ACC112 (cell line): ENCODE data around the gene ICAM4.

Experiments
- H2AFZ ChIP-seq: fragments of 200-600 bp; sonication (generic); one replicate; pipeline ENCODE4 v1.6.0; 2017; ENCODE audit warnings: antibody characterized with exemption, low read length; ENCODE audit not compliant: unreplicated experiment
- H3K27ac ChIP-seq: fragments of 200-600 bp; sonication (generic); 2 replicates; pipeline ENCODE4 v1.5.1; 2014; ENCODE audit warnings: low read depth, mild to moderate bottlenecking, antibody characterized with exemption, low read length, moderate library complexity
- H3K27me3 ChIP-seq: fragments of 200-600 bp; sonication (generic); 2 replicates; pipeline ENCODE4 v1.6.1; 2014; ENCODE audit warnings: mild to moderate bottlenecking, antibody characterized with exemption, low read length, moderate library complexity, mixed read lengths; ENCODE audit not compliant: insufficient read depth
- H3K36me3 ChIP-seq: fragments of 200-600 bp; sonication (generic); 2 replicates; pipeline ENCODE4 v1.6.1; 2016; ENCODE audit warnings: mild to moderate bottlenecking, antibody characterized with exemption, low read length, moderate library complexity, mixed read lengths; ENCODE audit not compliant: insufficient read depth
- H3K4me1 ChIP-seq: fragments of 200-600 bp; sonication (generic); one replicate; pipeline ENCODE4 v1.6.1; 2016; ENCODE audit warnings: low read length, mixed read lengths; ENCODE audit not compliant: insufficient read depth, unreplicated experiment, control insufficient read depth
- H3K4me3 ChIP-seq: fragments of 200-600 bp; sonication (generic); 2 replicates; pipeline ENCODE4 v1.5.1; 2014; ENCODE audit warnings: mild to moderate bottlenecking, low read depth, low read length
- H3K79me2 ChIP-seq: fragments of 200-600 bp; sonication (generic); one replicate; pipeline ENCODE4 v1.6.0; 2016; ENCODE audit warnings: low read length; ENCODE audit not compliant: control insufficient read depth, unreplicated experiment, insufficient read depth

The ICAM4 gene

GRCh38 chr19:10291554-10292205 lies 4.9 kb downstream of the ICAM4 start:
- Histone ChIP-seq H3K27me3 (0 out of 2 replicates have a peak, but pooled peaks cover 3% of the 10 kb centered on the region), H3K4me3 (peak overlapping the region; percentile 85), H3K79me2 (no peaks in the 10 kb centered on the region), H3K36me3 (0 out of 2 replicates have a peak, but pooled peaks cover 3% of the 10 kb centered on the region), H3K4me1 (no peaks in the 10 kb centered on the region), H3K27ac (no peak overlapping the region), H2AFZ (peak overlapping the region; percentile 45)

- H3K79me2 ChIP-seq: no peaks in the 10 kb centered on the region
- H3K27me3 ChIP-seq: 0 out of 2 replicates have a peak, but pooled peaks cover 3% of the 10 kb centered on the region
- H3K4me3 ChIP-seq: peak overlapping the region; percentile 85
- 0 out of 2 replicates have a peak, but pooled peaks cover 3% of the 10 kb centered on the region for H3K36me3 ChIP-seq
- H3K27ac ChIP-seq: no peak overlapping the region
- no peak overlapping the region for H2AFZ ChIP-seq
- no peaks in the 10 kb centered on the region for H3K4me1 ChIP-seq
These were observed 5.5 kb downstream of the ICAM4 start for GRCh38 chr19:10292206-10292788.

GRCh38 chr19:10292789-10293636 lies 6.3 kb downstream of the ICAM4 start:
- Histone ChIP-seq H3K4me3 (0 out of 2 replicates have a peak overlapping the region, but pooled peaks have one; percentile 12), H3K36me3 (0 out of 2 replicates have a peak, but pooled peaks cover 3% of the 10 kb centered on the region), H3K27ac (no peak overlapping the region), H3K4me1 (no peaks in the 10 kb centered on the region), H2AFZ (no peak overlapping the region), H3K79me2 (no peaks in the 10 kb centered on the region), H3K27me3 (0 out of 2 replicates have a peak, but pooled peaks cover 3% of the 10 kb centered on the region)

- 0 out of 2 replicates have a peak, but pooled peaks cover 3% of the 10 kb centered on the region for H3K27me3 ChIP-seq
- H3K36me3 ChIP-seq: 0 out of 2 replicates have a peak, but pooled peaks cover 3% of the 10 kb centered on the region
- no peaks in the 10 kb centered on the region for H3K79me2 ChIP-seq
- H3K27ac ChIP-seq: no peak overlapping the region
- no peak overlapping the region for H3K4me3 ChIP-seq
- H3K4me1 ChIP-seq: no peaks in the 10 kb centered on the region
- no peak overlapping the region for H2AFZ ChIP-seq
These were observed 7.0 kb downstream of the ICAM4 start for GRCh38 chr19:10293637-10294367.

DNA sequence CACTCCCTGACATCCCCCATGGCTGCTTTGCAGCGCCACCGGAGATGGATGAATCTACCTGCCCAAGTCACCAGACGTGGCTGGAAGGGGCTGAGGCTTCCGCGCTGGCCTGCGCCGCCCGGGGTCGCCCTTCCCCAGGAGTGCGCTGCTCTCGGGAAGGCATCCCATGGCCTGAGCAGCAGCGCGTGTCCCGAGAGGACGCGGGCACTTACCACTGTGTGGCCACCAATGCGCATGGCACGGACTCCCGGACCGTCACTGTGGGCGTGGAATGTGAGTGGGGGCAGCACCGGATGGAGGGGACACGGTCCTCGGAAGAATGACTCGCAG lies 7.6 kb downstream of the ICAM4 start:
- Histone ChIP-seq H3K79me2 (no peaks in the 10 kb centered on the region), H3K27me3 (0 out of 2 replicates have a peak, but pooled peaks cover 3% of the 10 kb centered on the region), H3K4me1 (no peaks in the 10 kb centered on the region), H3K4me3 (no peak overlapping the region), H3K27ac (no peak overlapping the region), H2AFZ (no peak overlapping the region), H3K36me3 (0 out of 2 replicates have a peak, but pooled peaks cover 3% of the 10 kb centered on the region)

DNA sequence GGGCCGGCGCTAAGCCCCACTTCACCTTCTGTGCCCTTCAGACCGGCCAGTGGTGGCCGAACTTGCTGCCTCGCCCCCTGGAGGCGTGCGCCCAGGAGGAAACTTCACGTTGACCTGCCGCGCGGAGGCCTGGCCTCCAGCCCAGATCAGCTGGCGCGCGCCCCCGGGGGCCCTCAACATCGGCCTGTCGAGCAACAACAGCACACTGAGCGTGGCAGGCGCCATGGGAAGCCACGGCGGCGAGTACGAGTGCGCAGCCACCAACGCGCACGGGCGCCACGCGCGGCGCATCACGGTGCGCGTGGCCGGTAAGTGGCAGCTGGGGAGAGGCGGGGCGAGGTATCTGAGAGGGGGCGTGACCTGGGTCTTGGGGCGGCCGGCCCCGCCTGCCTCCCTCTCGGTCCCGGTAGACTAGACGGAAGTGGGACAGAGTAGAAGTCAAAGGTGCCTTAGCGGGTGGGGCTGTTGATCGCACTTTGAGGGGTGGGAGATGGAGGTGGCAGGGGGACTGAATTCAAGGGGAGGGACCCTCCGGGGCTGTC lies 8.6 kb downstream of the ICAM4 start:
- no peaks in the 10 kb centered on the region for H3K79me2 ChIP-seq
- H2AFZ ChIP-seq: no peak overlapping the region
- H3K27me3 ChIP-seq: 0 out of 2 replicates have a peak, but pooled peaks cover 3% of the 10 kb centered on the region
- H3K4me3 ChIP-seq: no peak overlapping the region
- 0 out of 2 replicates have a peak, but pooled peaks cover 3% of the 10 kb centered on the region for H3K36me3 ChIP-seq
- H3K4me1 ChIP-seq: no peaks in the 10 kb centered on the region
- no peak overlapping the region for H3K27ac ChIP-seq

- H3K36me3 ChIP-seq: 0 out of 2 replicates have a peak, but pooled peaks cover 3% of the 10 kb centered on the region
- 0 out of 2 replicates have a peak, but pooled peaks cover 3% of the 10 kb centered on the region for H3K27me3 ChIP-seq
- no peak overlapping the region for H3K27ac ChIP-seq
- no peaks in the 10 kb centered on the region for H3K79me2 ChIP-seq
- H2AFZ ChIP-seq: no peak overlapping the region
- no peaks in the 10 kb centered on the region for H3K4me1 ChIP-seq
- no peak overlapping the region for H3K4me3 ChIP-seq
These were observed 9.3 kb downstream of the ICAM4 start for GRCh38 chr19:10295847-10296591.

DNA sequence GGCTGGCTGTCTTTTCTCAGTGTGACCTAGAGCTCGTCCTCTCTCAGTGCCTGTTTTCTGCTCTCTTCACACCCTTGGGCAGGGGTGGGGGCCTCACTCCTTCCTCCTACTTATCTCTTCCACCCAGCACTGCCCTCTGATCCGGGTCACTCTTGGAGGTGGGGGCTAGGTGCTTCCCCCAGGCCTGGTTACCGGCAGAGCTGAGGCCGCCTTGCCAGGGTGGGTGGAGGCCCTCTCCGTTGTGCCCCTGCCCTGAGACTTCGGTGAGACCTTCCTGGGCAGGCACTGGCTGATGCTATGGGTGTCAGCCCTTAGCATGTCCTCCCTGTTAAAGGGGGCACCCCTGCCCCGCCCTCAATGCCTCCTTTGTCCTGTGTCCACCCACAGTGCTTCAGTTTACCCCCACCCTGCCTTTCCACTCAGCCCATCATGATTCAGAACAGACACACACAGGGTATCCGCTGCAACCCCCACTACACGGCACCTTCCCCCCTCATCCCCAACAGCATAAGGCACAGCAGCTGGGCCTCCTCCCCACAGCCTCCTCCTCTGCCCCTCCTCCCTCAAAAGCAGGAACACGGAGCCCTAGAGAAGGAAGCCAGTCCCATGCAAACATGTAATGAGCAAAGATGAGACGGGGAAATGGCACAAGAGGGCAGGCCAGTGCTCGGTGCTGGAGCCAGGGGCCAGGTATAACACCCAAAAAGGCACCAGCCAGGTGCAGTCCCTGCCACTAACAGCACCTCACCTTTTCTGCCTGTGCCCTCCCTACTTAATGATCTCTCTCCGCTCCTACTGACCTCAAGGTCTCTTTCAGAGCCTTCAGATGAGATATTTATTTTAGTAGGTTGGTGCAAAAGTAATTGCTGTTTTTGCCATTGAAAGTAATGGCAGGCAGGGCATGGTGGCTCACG lies 13.0 kb downstream of the ICAM4 start:
- Histone ChIP-seq H3K27ac (no peak overlapping the region), H3K27me3 (no peaks in the 10 kb centered on the region), H3K4me1 (peaks cover 11% of the 10 kb centered on the region), H2AFZ (no peak overlapping the region), H3K36me3 (no peaks in the 10 kb centered on the region), H3K4me3 (no peak overlapping the region), H3K79me2 (no peaks in the 10 kb centered on the region)
